GM12892 (cell line): Measurements from ENCODE around the gene IL19.

Source experiments
- POLR2A ChIP-seq: IDR thresholded peaks from 2 replicates; pipeline ENCODE4 v1.6.1; 2011; ENCODE audit warnings: low read depth, low read length, control low read depth
- POLR2AphosphoS5 ChIP-seq: IDR thresholded peaks from 2 replicates; pipeline ENCODE4 v1.6.1; 2011; ENCODE audit warnings: low read depth, low read length, control low read depth

DNA sequence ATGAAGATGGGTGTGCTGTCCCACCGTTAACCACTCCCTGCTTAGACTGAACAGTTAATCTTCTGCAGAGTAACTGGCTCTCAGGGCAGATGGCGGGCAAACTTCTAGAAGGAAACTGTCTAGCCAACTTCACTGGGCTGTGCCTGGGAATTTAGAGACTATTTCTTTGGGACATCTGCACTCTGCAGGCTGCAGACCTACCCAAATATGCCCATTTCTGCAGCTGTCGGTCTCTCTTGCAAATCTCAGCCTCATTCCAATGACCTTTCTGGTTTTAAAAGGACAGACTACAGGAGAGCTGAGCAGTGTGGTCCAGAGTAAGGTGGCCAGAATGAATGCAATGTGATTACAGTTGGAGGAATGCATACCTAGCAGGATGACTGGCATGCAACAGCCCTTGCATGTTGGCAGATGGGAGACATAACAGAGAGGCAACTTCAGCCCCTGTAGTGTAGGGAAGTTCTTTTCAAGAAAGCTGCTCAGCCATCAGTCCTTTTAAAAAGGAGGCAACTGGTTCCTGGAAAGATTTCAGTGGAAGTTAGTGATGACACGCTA is 68.5 kb downstream of the IL19 start:
- TF ChIP-seq POLR2A: no peak
- no peak for TF ChIP-seq POLR2AphosphoS5
